GM21529 (cell line): Measurements from ENCODE around the gene GABRR3.

Source experiments
- ATAC-seq: cut with Tn5 transposase; IDR thresholded peaks from one replicate; pipeline ENCODE4 v1.9.1; 2021; ENCODE audit not compliant: unreplicated experiment

GABRR3 gene

DNA sequence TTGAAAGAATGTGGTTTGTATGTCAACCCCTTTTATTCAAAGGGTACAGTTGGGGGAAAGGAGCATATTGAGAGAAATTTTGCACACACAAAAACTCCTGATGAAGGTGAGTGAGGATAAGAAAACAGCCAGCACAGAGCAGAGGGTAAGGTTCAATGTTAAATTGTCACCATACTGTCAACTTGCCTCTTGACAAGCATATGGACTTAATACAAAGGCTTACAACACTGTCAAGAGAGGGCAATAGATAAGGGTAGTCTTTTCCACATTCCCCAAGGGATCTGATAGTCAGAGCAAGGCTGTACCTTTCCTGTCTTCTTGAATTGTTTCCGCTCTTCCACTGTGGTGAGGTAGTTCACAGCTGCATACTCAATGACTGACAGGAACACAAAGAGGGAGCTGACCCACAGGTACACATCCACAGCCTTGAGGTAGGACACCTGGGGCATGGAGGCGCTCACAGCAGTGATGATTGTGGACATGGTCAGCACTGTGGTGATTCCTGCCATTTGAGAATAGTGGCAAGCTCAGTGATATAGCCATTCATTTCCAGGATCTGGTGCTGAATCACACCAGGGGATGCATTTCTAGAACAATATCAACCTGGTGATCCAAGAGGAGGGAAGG, 42.5 kb downstream of the GABRR3 start:
- ATAC-seq, result no peak

GRCh38 chr3:97991293-97991682, 43.8 kb downstream of the GABRR3 start:
- no peak for ATAC-seq

DNA sequence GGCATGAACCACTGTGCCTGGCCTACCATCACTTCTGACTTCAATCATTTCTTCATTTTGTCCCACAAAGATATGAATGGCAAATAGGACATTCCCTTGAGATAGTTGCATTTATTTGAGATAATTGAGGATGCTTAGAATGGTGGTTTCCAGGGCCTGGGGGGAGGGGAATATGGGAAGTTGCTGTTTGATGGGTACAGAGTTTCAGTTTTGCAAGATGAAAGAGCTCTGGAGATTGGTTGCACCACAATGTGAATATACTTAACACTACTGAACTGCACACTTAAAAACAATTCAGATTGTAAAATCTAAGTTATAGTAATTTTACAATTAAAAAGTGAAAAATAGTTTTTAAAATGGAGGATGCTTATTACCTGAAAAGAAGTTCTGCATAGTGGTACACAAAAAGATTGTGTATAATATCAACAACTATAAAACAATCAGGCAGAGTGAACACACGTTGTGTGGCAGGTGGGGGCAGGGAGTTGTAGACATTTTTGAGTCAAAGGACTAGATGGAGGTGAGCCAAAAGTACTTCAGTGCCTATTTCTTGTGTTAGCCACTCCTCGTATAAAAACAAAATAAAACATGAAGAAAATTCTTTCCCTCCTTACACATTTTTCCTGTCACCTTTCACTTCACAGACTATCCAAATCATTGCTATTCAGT, 44.4 kb downstream of the GABRR3 start:
- ATAC-seq, result no peak

DNA sequence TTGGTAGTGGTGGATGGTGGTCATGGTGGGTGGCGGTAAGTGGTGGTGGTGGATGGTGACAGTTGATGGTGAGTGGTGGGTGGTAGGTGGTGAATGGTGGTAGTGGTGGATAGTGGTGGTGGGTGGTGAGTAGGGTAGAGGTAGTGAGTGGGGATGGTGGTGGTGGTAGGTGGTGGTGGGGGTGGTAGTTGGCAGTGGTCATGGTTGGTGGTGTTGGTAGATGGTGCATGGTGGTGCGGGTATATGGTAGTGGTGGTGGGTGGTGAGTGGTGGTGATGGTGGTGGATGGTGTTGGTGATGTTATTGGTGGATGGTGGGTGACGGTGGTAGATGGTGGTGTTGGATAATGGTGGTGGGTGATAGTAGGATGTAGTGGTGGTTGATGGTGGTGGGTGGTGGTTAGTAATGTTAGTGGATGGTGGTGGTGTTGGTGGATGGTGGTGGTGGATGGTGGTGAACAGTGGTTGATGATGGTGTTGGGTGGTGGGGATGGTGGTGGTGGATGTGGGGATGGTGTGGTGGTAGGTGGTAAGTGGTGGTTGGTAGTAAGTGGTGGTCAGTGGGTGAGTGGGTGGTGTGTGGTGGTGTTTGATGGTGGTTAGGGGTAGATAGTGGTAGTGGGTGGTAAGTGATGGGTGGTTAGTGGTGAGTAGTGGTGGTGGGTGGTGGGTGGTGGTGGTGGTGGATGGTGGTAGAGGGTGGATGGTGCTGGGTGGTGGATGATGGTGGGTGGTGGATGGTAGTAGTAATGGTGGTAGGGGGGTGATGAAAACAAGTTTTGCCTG, 46.1 kb downstream of the GABRR3 start:
- ATAC-seq, result no peak

DNA sequence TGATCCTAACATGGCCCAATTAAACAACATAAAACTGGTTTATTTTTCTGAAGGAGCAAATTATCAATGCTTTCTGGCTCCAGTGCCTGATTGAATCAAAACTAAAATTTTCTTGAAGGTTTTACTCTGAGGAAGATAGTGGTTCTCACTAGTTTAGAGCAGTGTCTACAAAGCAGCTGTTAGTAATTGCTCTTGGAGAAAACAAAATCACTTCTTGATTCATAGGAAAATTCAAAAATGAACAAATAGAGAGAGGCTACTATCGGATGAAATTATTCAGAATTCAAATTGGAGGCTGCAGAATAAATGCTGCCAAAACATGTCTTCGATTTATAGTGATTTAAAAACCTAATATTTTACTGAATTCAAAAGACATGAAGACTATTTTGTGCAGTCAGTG, 47.8 kb downstream of the GABRR3 start:
- no peak for ATAC-seq

- ATAC-seq, result no peak
Observed at GRCh38 chr3:97983933-97984491, 51.1 kb downstream of the GABRR3 start.

GRCh38 chr3:97981886-97982285, 53.2 kb downstream of the GABRR3 start:
- ATAC-seq, result no peak

GRCh38 chr3:97979610-97980009, 55.5 kb downstream of the GABRR3 start:
- ATAC-seq, result no peak

DNA sequence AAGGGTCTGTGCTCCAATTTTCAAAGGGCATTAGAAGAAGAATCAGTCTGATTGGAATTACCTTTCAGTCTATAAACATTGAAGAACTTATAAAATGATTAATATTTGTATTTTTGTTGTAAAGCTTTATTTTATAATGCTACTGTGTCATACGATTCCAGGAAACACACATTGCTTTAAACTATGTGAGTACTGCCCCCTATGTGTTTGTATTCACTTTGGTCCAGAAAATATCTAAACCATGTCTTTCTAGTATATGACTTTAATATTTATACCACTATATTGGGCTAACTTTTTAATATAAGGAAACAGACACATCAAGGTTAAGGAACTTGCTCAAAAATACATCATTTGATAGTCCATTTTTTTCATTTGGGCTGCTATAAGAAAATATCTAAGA, 59.6 kb downstream of the GABRR3 start:
- ATAC-seq, result no peak

DNA sequence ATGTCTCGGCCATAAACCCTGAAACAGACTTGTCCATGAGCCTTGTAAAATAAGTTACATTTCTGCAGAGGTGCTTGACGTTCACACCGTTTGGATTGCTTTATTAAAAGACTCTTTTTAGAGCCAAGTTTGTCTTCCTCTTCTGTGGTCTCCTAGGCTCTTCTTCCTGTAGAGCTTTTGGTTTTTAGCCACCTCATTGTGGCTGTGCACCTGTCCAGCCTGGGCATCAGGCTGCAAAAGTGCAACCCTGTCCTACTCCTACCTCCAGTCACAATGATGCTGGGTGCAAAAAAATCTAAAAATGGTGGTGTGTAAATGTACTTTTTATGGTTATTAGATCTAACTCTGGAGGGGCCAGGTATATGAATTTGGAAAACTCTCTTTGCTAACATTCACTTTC, 60.1 kb downstream of the GABRR3 start:
- no peak for ATAC-seq

DNA sequence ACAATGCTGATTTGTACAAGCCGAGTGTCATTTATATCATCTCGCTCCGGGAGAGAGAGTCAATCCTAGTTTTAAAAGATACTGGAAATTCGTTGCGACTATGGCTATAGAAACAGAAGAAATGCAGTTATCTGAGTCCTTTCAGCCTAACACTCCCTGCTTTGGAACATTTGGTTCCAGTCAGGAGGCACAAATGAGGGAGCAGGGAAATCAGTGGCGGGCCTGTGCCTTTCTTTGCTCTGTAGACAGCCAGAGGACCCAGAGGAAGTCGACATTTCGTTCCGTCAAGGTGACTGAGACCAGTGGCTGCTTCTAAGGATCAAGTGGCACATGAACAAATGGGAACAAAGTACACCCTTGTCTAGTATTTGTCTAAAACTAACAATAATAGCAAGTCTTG, 62.1 kb downstream of the GABRR3 start:
- no peak for ATAC-seq

DNA sequence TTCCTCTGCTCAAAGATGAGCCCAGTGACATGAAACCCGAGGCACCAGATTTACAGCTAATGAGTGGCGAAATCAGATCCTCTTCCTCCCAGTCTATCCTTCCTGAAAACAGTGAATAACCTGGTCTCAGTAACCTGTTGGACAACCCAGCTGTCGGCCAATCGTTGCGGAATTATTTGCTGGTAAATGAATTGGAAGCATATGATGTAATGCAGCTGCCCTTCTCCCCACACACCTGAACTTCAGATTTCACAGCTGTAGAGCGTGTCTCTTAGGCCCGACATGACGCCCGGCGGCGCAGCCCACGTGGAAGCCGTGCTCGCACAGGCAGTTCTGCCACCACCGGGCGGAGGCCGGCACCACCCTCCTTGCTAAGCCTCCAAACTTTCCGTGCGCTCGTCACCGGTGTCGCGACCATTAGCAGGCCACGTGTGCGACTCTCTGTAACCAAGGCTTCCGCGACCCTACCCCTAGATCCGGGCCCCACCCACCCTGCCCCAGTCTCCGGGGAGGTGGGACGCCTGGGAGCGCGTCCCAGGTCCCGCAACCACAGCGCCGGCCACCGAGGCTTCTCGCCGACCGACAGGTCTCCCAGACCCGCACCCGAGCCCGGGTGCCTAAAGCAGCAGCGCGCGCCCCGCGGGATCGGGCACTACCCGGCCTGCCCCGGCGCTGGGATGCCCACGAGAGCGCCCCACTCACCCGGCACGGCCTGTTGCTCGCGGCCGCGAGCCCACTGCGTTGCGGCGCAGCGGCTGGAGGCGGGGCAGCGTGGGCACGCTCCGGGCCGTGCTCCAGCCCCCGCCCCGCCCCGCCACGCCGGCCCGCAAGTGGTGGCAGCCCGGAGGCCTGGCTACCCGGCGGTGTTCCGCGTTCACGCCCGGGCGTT, 63.2 kb downstream of the GABRR3 start, which contains the start of gene RIOX2:
RIOX2 (minus strand) TSS at position 753 of the 889 bp plus-strand sequence. CDS start 4,838 bp downstream, outside the sequence.
- ATAC-seq, result peak; percentile 84

- ATAC-seq, result no peak
Observed at GRCh38 chr3:97970956-97971620, 64.0 kb downstream of the GABRR3 start.

GRCh38 chr3:97970156-97970555, 65.0 kb downstream of the GABRR3 start:
- no peak for ATAC-seq

DNA sequence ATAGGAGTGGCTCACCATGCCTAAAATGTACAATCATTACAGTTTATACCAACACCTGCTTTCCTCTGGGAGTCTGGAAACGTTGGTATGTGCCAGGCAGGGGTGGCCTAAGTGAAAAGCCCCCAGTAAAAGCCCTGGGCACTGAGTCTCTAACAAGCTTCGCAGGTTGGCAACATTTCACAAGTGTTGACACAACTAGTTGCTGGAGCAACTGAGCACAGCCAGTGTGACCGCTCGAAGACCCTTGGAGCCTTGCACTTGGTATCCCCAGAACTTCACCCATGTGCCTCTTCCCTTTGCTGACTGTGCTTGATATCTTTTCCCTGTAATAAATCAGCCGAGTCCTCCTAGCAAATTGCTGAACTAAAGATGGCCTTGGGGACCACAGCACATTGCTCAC, 65.6 kb downstream of the GABRR3 start:
- ATAC-seq, result no peak

DNA sequence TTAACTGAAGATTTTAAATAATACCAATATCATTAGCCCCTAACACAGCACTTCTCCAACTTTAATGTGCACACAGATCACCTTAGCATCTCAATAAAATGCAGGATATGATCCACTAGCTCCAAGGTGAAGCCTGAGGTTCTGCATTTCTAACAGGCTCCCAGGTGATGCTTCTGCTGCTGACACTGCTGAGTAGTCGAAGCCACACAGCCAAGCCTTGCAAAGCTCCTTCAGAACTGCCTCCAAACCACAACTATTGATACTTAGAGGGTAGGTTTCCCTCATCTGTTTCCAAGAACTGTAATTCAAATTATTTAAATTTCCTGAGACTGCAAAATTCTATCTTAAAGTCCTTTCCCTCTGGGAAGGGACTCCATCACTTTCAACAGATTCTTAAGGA, 66.7 kb downstream of the GABRR3 start:
- ATAC-seq, result no peak

DNA sequence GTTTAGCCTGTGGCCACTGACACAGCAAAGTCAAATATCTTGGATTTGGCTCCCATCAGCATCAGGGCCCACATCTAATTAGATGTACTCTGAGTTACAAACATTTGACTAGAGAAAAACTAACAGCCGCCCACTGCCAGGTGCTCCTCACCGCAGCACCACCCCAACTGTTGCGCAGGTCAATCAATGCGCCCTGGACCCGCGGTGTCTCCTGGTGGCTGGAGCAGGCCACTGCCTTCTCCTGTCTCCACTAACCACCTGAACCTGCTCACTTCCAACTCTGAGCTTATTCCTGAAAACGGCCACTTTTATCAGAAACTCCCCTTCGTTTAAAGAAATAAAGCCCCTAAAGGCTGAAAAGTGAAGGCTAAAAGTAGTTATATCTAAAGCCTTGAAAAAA, 67.1 kb downstream of the GABRR3 start:
- no peak for ATAC-seq

DNA sequence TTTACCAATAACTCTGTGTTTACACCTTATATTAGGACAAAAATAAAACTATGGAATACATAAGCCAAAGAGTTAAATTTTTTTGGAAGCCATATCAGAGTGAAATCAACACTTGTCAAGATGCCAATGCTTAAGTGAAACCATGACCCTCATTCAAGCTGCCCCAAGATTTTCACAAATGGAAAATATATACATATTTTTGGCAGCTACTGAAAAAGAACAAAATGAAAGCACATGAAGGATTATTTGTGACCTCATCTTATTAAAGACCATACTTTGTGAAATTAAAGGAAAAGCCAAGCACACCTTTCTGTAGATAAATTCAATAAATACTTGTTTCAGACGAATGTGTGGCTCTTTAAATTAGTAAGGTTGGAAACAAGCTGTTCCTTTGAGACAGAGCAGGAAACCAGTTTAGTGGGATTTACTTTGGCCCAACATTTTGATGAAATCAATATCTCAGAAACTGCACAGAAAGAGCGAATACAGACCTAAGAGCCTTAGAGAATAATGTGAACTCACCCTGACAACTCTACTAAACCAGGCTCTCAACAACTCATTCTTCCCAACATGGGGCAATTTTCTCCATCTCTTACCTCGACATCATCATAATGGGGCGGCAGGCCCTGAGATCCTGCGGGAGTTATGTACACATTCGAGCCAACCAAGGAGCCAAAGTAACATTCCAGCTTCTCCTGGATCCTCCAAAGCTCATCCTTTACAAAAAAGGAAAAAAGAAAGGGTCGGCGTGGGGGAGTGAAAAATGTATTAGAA, 73.9 kb downstream of the GABRR3 start:
- ATAC-seq, result no peak

GRCh38 chr3:97960551-97960950, 74.6 kb downstream of the GABRR3 start:
- no peak for ATAC-seq
